Stimulated activated CD8-positive, alpha-beta memory T cell treated with anti-CD3 and anti-CD28 coated beads, Interleukin-2, amount 100 ng/mL, for 48 hours (primary cell): ENCODE data around the gene PRKAR2A.

ENCODE experiments used
- DNase-seq, 2 donors: peaks; one replicate each; pipeline ENCODE4 v3.0.0-alpha.2; 2020; ENCODE audit warnings: low read depth in 2 of 2

The PRKAR2A gene

DNA sequence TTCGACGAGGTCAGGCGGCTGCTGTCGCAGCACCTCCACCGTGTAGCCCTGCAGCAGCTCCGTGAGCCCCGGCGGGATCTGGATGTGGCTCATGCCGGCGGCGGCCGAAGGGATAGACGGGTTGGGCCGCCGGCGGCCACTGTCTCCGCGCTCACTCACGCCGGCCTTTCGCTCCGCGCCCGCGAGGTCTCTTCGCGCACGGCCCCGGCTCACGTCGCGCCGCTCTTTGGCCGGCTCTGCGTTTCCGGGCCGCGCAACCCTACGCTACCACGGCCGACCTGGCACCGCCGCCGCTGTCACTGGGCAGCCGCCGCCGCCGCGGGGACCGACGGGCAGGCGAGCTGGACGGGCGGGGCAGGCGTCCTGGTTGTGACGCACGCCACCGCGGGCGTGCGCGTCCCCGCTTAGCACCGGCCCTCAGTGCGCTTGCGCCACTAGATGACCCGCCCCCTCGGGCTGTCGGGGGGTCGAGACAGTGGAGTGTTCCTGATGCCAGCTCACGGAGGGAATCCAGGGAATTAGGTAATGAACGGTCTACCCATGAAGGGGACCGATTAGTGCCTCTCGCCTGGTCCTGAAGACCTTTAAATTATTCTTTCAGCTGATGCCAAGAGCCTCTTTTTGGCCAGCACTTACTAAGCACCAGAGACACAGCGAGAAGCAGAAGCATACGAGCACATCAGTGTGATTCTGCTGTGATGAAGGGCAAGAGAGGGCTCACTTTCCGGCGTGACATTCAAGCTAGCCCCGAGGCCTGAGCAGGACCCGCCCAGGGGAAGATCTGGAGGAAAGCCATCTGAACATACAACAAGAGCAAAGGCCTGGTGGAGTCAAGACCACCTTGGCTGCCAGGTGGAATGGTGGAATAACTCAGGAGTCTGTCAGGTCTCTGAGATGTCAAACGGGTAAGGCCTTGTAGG lies at the start of gene PRKAR2A:
Gene PRKAR2A, minus strand, starts transcription at position 371 of the 920 bp plus-strand sequence. Its CDS starts 278 bp downstream, at position 93.
- DNase-seq, result peak; percentile 77 to 80

DNA sequence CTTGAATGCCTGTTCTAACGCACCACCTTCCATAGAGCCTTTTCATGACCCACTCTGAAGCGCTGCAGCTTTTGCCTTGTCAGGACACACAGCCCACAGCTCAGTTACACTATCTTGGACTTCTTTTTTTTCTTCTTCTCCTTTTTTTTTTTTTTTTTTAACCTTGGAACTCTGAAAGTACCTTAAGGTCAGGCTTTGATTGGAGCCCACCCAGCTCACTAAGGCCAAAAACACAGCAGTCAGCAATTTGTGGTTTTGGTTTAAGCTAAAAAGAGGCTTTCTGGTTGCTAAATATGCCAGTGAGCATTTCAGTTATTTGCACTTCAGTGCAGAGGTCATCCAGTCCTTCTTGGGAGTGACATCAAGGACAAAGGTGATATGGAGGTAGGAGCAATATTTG lies 49.3 kb upstream of the PRKAR2A start:
- DNase-seq, result no peak

DNA sequence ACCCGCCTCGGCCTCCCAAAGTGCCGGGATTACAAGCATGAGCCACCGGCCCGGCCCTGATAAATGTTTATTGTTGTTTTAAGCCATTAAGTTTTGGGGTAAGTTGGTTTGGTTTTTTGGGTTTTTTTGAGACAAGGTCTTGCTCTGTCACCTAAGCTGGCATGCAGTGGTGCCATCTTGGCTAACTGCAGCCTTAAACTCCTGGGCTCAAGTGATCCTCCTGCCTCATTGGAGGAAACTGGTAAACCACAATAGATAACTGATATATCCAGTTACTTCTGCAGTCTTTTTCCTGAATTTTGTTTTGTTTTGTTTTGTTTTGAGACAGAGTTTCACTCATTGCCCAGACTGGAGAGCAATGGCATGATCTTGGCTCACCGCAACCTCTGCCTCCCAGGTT lies 46.8 kb upstream of the PRKAR2A start:
- DNase-seq, result no peak

DNA sequence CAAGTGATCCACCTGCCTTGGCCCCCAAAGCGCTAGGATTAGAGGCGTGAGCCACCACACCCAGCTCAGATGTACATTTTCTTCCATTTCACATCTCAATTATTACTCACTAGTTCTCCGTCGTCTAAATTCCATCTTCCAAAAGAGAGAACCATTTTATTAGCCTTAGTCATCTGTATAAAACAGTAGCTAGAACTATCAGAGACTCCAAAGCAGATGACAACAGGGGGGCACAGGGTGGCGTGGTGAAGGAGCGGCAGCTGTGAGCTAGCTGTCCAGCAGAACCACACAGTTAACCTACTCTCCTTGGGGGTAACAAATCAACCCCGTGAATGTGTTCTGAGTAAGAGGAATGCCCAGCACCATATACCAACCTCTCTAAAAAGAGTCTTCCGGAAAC lies 43.9 kb upstream of the PRKAR2A start:
- DNase-seq, result no peak

DNA sequence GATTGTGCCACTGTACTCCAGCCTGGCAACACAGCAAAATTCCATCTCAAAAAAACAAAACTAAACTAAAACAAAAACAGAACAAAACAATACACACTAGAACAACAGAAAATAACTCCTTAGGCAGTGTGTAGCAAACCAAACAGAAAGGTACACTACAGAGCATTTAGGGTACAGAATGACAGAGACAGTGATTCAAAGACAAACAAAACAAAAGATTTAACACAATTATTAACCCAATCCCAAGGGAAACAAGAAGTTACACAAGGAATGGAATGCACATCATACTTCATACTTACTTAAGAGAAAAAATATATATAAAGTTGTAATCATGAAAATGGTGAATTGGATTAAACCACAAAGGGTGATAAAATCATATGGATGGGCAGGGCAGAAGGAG lies 38.1 kb upstream of the PRKAR2A start:
- DNase-seq, result no peak

DNA sequence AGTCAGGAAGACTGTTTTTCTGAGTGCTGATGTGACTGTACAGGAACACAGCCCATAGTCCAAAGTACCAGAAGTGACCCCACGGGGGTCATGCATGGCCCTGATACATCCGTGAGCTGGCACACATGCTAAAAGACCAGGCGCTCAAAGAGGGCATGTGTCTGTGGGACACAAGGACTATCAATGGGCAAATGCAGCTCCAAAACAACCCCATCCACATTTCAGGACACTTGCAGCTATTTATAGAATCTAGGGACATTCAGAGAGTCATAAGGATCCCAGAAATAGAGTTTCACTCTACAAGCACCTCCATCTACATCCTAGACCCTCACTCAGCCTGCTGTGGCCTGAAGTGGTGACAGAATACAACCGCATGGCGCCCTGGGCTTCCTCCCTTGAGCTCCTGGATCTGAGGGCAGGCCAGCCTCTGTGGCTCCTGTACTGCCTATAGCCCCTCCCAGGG lies 34.0 kb upstream of the PRKAR2A start:
- no peak for DNase-seq

DNA sequence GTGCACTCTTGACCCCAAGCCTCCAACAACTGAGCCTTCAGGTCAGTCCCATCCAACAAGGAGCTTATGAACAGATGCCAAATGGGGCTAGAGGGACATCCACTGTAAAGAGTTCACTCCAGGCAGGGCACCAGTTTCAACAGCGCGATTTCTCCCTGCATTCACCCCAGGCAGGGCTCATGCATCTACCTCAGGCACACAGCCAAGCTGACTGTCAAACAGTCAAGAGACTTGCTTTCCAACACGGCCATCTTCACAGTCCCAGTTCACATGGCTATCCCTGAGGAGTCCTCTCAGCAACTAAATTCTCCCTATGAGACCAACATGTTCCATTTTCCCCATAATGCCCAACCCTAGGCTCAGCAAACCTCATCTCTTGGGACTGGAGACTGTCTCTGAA lies 33.3 kb upstream of the PRKAR2A start:
- no peak for DNase-seq

DNA sequence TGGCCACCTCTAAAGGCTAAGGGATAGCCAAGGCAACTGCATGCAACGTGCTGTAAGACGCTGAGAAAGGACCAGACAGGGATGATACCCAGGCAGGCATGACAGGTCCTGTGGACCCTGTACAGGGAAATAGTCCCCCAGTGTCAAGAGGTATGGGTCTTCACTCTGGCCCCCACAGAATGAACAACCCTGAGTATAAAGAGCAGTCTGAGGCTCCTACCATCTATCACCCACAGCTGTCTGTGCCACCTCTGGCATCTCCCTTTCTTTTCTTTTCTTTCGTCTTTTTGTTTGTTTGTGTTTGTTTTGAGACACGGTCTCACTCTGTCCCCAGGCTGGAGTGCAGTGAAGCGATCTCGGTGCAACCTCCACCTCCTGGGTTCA lies 32.3 kb upstream of the PRKAR2A start:
- no peak for DNase-seq

DNA sequence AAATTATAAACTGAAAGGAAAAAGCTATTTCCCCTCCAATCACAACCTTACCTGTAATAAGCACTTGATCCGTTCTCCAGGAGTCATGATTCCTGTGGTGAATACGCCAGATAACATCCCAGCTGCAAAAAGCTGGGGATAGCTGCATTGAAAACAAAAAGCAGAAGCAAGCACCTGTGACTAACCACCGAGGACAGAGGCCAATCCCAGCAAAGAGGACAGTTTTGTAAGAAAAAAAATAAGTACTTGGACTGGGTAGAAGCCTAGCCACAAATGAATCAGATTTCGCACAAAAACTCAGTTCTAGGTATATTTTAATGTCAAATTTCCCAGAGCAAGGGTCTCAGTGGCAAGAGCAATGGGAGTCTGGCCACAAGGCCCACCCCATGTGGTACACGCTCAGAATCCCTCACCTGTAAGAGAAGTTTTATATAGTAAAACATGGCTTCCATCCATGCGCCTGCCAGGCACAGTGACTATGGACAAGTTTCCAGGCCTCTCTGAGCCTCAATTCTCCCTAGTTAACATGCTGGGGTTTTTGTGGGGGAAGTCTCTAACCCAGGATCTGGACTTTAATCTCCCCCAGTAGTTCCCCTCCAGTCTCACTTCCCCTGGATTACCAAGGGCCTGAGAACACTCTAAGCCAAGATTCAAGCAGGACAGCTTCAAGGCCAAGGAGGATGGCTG lies 31.8 kb upstream of the PRKAR2A start:
- no peak for DNase-seq

DNA sequence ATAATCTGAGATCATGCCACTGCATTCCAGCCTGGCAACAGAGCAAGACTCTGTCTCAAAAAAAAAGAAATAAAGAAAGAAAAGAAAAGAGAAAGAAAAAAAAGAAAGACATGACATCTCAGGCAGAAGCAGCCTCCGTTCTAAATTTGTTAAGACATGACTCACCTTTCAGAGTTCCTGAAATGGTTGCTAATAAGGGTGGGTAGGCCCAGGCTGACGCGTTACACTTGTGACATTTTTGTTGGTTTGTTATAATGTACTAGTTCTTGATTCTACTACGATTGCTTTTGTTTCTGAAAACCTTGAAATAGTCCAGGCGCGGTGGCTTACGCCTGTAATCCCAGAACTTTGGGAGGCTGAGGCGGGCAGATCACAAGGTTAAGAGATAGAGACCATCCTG lies 30.0 kb upstream of the PRKAR2A start:
- DNase-seq, result no peak

DNA sequence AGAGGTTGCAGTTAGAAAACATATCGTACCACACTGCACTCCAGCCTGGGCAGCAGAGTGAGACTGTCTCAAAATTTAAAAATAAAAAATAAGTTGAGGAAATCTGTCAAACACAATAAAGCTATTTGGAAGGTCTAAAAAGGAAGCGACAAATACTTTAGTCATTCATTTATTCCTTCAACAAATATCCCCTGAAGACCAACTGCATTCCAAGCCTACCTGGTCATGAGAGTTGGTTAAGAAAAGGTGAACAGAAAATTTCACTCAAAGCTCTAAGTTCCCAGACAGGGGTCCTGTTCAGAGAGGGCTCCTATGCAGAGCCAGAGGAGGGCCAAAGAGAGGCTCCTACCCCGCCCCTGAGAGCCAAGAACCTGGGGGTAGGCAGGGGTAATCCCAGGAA lies 15.4 kb upstream of the PRKAR2A start:
- no peak for DNase-seq

DNA sequence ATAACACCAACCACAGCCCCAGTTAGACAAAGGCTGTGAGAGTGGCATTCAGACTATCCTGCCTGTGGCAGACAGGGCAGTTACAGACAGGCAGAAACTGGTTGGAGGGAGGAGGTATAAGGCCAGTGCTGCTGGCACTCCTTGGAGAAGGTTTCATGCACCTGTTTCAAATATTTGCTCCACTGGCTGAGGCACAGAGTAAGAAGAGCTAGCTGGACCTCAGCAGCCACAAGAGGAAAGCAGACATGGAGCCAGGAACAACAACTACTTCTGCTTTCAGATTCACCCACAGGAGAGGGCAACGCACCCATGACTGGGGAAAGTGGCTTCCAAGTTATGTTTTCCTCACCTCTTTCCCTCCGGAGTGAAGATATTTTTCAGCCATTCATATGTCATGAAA lies 11.5 kb upstream of the PRKAR2A start:
- no peak for DNase-seq

DNA sequence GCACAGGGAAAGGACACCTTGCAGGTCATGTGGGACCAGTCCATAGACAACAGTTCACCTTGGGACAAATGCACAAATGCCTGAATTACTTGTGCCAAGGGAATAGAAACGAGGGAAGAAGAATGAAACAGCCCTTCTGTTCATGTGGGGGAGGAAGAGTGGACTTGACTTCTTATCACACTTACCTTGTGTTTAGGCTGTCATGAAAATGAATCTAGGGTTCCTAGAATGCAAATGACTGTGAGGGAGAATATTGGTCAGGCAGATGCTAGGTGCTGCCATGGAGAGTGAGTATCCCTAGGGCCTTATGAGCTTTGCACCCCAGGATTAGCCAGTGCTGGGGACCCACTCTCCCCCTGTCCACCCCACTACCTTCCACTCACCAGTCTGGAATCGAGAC lies 11.0 kb upstream of the PRKAR2A start:
- no peak for DNase-seq

DNA sequence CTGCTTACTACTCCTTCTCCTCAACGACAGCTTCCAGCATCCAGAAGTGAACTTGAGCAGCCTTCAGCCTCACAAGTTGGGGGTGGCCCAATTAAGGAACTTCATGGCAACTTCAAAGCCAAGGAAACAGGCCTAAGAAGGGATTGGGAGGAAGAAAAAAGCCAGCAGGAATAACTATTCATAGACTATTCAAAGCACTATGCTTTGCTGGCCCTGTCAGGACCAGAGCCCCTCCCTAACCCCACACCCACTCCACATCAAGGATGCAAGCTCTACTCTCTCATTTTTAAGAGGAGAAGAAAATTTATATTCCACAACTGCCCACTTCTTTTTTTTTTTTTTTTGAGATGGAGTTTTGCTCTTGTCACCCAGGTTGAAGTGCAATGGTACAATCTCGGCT lies 10.0 kb upstream of the PRKAR2A start:
- DNase-seq, result no peak

DNA sequence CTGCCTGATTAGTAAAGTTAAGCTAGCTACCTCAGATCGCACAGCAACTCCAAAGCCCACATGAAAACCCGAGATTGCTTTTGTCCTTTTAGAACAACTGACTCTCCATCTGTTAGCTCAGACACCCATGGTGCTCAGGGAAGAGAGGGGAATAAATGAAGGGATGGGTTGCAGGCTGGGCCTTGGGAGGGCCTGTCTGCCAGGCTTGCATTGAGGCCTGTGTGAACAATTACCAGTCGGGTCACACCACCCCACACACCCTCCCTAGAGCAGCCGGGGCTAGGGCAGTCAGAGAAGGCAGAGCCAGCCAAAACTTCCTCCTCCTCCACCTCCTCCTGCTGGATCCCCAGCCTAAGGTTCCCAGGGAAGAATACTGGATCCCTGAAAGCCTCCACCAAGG lies 8.8 kb upstream of the PRKAR2A start:
- DNase-seq, result no peak

DNA sequence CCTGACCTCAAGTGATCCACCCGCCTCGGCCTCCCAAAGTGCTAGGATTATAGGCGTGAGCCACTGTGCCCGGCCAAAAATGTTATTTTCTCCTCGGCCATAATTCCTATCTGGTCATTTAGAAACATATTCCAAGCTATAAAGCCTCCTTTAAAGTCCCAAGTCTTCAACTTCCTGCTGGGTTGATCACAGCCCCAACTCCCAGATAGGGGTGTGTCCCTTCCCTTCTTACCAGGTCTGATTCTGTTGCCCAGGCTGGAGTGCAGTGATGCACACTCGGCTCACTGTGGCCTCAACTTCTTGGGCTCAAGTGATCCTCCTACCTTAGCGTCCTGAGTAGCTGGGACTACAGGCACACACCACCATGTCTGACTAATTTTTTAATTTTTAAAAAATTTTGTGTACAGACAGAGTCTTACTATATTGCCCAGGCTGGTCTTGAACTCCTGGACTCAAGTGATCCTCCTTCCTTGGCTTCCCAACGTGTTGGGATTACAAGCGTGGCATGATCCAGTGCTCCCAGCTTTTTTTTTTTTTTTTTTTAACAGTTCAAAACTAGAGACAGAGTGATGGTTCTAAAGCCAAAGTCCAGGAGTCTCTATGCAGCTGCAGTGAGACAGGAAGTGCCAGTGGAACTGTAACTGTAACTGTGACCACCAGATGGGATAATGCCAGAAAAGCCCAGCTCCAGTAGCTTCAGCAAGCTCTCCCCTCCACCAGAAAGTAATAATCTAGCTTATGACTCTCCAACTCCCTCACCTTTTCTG lies 8.2 kb upstream of the PRKAR2A start:
- DNase-seq, result no peak

DNA sequence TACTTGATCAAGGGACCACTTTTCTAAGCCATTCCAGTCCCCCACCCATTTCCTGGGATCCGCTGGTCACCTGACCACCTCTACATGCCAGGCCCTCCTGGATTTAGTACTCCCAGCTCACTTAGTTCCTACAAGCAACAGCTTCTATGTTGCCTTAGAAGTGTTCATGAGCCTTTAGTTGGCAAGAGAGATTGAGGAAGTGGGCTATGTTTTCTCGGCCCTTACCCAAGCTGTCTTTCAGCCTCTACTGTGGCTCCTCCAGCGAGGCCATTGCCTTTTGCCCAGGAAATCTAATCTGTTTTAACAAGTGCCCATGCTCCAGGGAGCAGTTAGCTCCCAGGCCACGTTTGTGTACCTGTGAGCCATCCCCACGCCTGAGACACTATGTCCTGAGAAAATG lies 4.5 kb upstream of the PRKAR2A start:
- DNase-seq, result no peak

DNA sequence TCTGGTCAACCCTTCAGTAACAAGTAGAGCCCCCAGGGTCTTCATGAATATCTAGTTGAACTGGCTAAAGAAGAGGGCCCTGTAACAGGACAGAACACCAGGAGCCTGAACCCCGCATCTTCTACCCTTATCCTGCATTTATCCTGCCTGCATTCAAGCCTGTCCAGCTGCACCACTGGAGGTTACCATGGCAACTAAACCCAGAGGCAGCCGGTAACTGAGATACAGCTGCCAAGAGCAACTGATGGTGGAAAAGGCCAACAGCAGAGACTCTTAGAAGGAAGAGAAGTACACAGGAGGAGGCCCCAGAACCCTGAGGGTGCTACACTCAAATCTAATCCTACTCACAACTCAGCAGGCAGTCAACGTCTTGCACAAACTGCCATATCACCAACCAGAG lies 3.7 kb upstream of the PRKAR2A start:
- no peak for DNase-seq

DNA sequence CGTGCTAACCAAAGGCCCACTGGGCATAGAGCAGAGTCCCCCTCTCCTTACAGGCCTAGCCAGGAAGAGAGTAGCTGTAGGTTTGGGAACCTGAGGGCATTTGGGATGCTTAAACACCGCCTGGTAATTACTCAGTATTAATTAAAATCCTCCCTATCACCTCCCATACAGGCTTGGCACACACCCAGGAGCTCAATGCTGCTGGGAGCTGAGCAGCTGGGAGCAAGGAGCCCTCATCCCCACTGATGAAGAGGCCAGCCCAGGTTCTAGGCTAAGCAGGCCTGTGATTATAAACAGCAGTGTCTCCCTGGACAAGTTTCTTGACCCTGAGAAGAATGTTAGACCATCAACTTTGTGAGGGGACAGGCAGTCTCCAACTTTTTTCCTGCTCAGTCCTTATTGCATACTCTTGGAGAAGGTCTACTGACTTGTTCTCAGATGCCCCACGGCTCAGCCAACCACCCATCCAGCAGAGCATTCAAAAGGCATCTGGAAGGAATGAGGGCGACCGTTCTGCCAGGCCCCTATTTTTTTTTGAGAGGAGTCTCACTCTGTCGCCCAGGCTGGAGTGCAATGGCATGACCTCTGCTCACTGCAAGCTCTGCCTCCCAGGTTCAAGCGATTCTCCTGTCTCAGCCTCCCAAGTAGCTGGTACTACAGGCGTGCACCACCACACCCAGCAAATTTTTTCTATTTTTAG lies 1.3 kb upstream of the PRKAR2A start:
- no peak for DNase-seq

DNA sequence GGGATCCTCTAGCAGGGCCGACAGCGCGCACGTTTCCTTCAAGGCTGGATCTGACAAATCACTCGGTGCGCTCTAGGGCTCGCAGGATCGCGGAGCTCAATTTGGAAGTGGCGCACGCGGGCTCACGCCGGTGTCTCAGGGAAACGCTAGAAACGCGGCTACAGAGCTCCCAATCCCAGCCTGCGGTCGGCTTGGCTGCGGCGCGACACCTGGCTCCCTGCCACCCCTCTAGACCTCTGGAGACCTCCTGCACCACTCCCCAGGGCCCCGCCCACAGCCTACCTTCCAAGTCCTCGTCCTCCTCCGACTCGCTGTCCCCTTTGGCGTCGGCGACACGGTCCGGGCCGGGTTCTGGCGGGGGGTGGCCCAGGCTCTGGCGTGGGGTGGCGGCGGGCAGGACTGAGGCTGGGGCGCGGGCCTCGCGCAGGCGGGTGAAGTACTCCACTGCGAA lies 596 bp downstream of the PRKAR2A start:
- DNase-seq, result peak; percentile 41 to 43

DNA sequence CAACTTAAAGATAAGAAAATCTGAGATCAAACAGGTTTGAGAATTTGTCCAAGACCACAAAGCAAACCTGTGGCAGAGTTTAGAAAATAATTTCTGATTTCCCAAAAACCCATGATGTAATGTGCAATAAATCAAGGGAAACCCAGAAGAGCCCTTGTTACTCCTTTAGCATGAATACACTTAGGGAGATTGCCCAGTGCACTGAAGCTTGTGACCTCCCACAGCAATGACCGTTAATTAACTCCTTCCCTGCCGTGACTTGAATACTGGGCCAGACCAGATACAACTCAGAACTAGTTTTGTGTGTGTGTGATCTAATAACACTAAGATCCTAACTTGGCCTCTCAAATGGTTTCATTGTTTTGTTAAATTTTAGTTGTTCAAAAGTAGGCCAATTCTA lies 2.5 kb downstream of the PRKAR2A start:
- DNase-seq, result no peak

DNA sequence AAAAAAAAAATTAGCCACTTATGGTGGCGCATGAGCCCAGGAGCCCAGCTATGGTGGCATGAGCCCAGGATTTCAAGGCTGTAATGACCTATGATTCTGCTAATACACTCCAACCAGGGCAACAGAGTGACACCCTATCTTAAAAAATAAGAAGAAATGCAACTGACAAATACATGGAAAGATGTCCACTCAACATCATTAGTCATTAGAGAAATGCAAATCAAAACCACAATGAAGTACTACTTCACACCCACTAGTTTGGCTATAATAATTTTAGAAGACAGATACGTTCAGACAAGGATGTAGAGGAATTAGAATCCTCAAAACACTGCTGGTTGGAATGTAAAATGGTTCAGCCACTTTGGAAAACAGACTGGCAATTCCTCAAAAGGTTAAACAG lies 10.5 kb downstream of the PRKAR2A start:
- DNase-seq, result no peak
